ENCODE data around the gene KRT1. TPM values are rescaled to one million over a fixed set of nuclear protein-coding genes. Genes with fewer than 3 reads are reported as not detected.

The KRT1 gene
- total and polyA plus RNA-seq, 3 donors from 2014 or later: 0.20 TPM; not detected in 2

- Histone ChIP-seq H3K36me3 (ENCODE audit: low read depth, missing control alignments) (no peaks in the 10 kb centered on the region), H3K27ac (no peak overlapping the region), H3K4me3 (no peak overlapping the region), H3K9me3 (no peaks in the 10 kb centered on the region), H3K27me3 (no peaks in the 10 kb centered on the region), H3K4me1 (no peaks in the 10 kb centered on the region)
- TF ChIP-seq POLR2A (IDR thresholded peaks at IDR 0.05): no peak
- TF ChIP-seq, protein P1, sequence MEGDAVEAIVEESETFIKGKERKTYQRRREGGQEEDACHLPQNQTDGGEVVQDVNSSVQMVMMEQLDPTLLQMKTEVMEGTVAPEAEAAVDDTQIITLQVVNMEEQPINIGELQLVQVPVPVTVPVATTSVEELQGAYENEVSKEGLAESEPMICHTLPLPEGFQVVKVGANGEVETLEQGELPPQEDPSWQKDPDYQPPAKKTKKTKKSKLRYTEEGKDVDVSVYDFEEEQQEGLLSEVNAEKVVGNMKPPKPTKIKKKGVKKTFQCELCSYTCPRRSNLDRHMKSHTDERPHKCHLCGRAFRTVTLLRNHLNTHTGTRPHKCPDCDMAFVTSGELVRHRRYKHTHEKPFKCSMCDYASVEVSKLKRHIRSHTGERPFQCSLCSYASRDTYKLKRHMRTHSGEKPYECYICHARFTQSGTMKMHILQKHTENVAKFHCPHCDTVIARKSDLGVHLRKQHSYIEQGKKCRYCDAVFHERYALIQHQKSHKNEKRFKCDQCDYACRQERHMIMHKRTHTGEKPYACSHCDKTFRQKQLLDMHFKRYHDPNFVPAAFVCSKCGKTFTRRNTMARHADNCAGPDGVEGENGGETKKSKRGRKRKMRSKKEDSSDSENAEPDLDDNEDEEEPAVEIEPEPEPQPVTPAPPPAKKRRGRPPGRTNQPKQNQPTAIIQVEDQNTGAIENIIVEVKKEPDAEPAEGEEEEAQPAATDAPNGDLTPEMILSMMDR (IDR thresholded peaks at IDR 0.05): no peak
- no peak for DNase-seq
- WGBS, 2 donors: 85 to 89% methylated on average over 3 of the region's 3 CpGs
- intact Hi-C loops (cut with DNase I; ENCODE audit: low total_unique reads): no loop called here
Measured at GRCh38 chr12:52660934-52661499, 19.2 kb downstream of the KRT1 start.

DNA sequence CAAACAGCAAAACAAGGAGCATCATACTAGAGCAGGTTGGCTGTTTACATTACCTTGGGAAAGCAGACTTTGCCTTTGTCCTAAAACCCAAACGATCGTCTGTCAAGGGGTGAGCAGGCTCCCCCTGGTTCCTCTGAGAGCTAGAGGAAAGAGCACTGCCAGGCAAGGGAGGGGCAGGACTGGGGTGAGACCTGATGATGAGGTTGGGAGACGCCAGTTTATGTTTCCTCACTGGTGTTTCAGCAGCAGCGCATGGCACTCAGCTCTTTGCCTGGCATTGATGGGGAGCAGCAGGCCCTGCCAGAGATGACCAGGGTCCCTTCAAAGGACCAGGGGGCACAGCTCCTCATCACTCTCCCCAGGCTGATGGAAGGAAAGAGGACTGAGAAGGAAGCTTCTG lies 20.3 kb downstream of the KRT1 start:
- intact Hi-C loops (cut with DNase I; ENCODE audit: low total_unique reads): no loop called here
- no peaks in the 10 kb centered on the region for H3K4me1 ChIP-seq
- no peaks in the 10 kb centered on the region for H3K27me3 ChIP-seq
- no peak overlapping the region for H3K4me3 ChIP-seq
- no peaks in the 10 kb centered on the region for H3K36me3 ChIP-seq (ENCODE audit: low read depth, missing control alignments)
- no peak overlapping the region for H3K27ac ChIP-seq
- H3K9me3 ChIP-seq: no peaks in the 10 kb centered on the region
- 89 to 95% methylated on average over 4 of the region's 4 CpGs for WGBS, 2 donors
- TF ChIP-seq POLR2A (IDR thresholded peaks at IDR 0.05): no peak
- TF ChIP-seq, protein P1 (IDR thresholded peaks at IDR 0.05): no peak
- no peak for DNase-seq

GRCh38 chr12:52659395-52659794 lies 20.8 kb downstream of the KRT1 start:
- Histone ChIP-seq H3K27me3 (no peaks in the 10 kb centered on the region), H3K27ac (no peak overlapping the region), H3K36me3 (ENCODE audit: low read depth, missing control alignments) (no peaks in the 10 kb centered on the region), H3K4me3 (no peak overlapping the region), H3K4me1 (no peaks in the 10 kb centered on the region), H3K9me3 (no peaks in the 10 kb centered on the region)
- TF ChIP-seq, protein P1 (IDR thresholded peaks at IDR 0.05): no peak
- no peak for TF ChIP-seq POLR2A (IDR thresholded peaks at IDR 0.05)
- intact Hi-C loops (cut with DNase I; ENCODE audit: low total_unique reads): no loop called here
- WGBS, 2 donors: 78 to 90% methylated on average over 7 of the region's 7 CpGs
- DNase-seq: no peak

DNA sequence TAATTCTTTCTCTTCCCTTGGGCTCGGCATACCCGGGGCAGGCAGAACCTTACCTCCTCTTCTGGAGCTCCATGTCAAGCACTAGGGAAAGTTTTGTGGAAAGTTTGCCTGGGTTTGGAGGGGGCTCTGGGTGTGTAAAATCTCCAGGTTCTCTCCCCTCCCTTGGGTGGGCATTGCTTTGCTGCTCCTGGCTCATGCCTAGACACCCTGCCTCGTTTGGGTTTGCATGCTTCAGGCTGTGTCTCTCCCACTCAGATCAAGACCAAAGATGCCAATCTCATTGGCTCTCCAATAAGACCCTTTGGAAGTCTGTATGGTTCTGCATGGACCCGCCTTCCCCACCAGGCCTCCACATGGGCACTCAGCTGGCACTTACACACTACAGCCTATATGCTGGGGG lies 22.0 kb downstream of the KRT1 start:
- H3K27ac ChIP-seq: no peak overlapping the region
- no peak overlapping the region for H3K4me3 ChIP-seq
- no peaks in the 10 kb centered on the region for H3K9me3 ChIP-seq
- H3K27me3 ChIP-seq: no peaks in the 10 kb centered on the region
- no peak for DNase-seq
- no peaks in the 10 kb centered on the region for H3K4me1 ChIP-seq
- intact Hi-C loops (cut with DNase I; ENCODE audit: low total_unique reads): no loop called here
- TF ChIP-seq POLR2A (IDR thresholded peaks at IDR 0.05): no peak
- TF ChIP-seq, protein P1 (IDR thresholded peaks at IDR 0.05): no peak
- 87 to 91% methylated on average over 3 to 4 of the region's 4 CpGs for WGBS, 2 donors
- no peaks in the 10 kb centered on the region for H3K36me3 ChIP-seq (ENCODE audit: low read depth, missing control alignments)

GRCh38 chr12:52657250-52657902 lies 22.8 kb downstream of the KRT1 start:
- Histone ChIP-seq H3K27ac (no peak overlapping the region), H3K27me3 (no peaks in the 10 kb centered on the region), H3K9me3 (no peaks in the 10 kb centered on the region), H3K36me3 (ENCODE audit: low read depth, missing control alignments) (no peaks in the 10 kb centered on the region), H3K4me1 (no peaks in the 10 kb centered on the region), H3K4me3 (no peak overlapping the region)
- no peak for TF ChIP-seq POLR2A (IDR thresholded peaks at IDR 0.05)
- TF ChIP-seq, protein P1 (IDR thresholded peaks at IDR 0.05): no peak
- 80 to 85% methylated on average over 6 of the region's 6 CpGs for WGBS, 2 donors
- intact Hi-C loops (cut with DNase I; ENCODE audit: low total_unique reads): no loop called here
- DNase-seq: no peak
